Peyer's patch (tissue), 4 donors: ENCODE data around the gene TGFB2. TPM values are rescaled to one million over a fixed set of nuclear protein-coding genes. Genes with fewer than 3 reads are reported as not detected.
"Not testable (repeated sequence)": the region's sequence is repeated elsewhere in the genome, so short reads cannot be mapped to it uniquely, and the experiment has no call there.

Experiments
- DNase-seq, 3 donors: peaks; one replicate each; pipeline ENCODE4 v3.0.0-alpha.2; 2017 to 2019
- H3K27ac ChIP-seq, 4 donors: fragments of 200-600 bp; sonication (generic); one replicate each; pipeline ENCODE4 v1.5.1; 2016 to 2019
- H3K27me3 ChIP-seq, 2 donors: fragments of 200-600 bp; sonication (generic); one replicate each; pipeline ENCODE4 v1.5.1; 2019
- H3K36me3 ChIP-seq, 3 donors: fragments of 200-600 bp; sonication (generic); one replicate each; pipeline ENCODE4 v1.5.1; 2016 to 2019
- H3K4me1 ChIP-seq, 4 donors: fragments of 200-600 bp; sonication (generic); one replicate each; pipeline ENCODE4 v1.5.1; 2016 to 2019
- H3K4me3 ChIP-seq, 4 donors: fragments of 200-600 bp; sonication (generic); 1 replicate in 3 of 4; 2 replicates in 1 of 4; pipeline ENCODE4 v1.5.1; 2016 to 2019; ENCODE audit warnings: mild to moderate bottlenecking in 1 of 4
- H3K9me3 ChIP-seq, 4 donors: fragments of 200-600 bp; sonication (generic); one replicate each; pipeline ENCODE4 v1.5.1; 2016 to 2019; ENCODE audit warnings: mild to moderate bottlenecking in 1 of 4
- CTCF ChIP-seq, 6 experiments: fragments of 450-650 bp in 4 of 6; fragments of 200-600 bp in 2 of 6; sonication (generic) in 1 of 6; IDR thresholded peaks; one replicate each; pipeline ENCODE4 v1.5.1; 2017 to 2019; ENCODE audit warnings: antibody characterized with exemption in 6 of 6, mild to moderate bottlenecking in 3 of 6, moderate library complexity in 1 of 6
- POLR2A ChIP-seq, 2 donors: fragments of 450-650 bp; IDR thresholded peaks; one replicate each; pipeline ENCODE4 v1.5.1; 2017; ENCODE audit warnings: antibody characterized with exemption in 2 of 2, mild to moderate bottlenecking in 2 of 2, moderate library complexity in 2 of 2
- total RNA-seq, 4 donors: library from RNA; depleted of rRNA; stranded (reverse); fragments of >200 nt; gene quantifications; one replicate each; pipeline ENCODE4 v1.1.0, GENCODE V29; 2016

Gene TGFB2
- total RNA-seq, 4 donors from 2014 or later = 0.28 to 1.7 (median 0.54) TPM; not detected in 1

DNA sequence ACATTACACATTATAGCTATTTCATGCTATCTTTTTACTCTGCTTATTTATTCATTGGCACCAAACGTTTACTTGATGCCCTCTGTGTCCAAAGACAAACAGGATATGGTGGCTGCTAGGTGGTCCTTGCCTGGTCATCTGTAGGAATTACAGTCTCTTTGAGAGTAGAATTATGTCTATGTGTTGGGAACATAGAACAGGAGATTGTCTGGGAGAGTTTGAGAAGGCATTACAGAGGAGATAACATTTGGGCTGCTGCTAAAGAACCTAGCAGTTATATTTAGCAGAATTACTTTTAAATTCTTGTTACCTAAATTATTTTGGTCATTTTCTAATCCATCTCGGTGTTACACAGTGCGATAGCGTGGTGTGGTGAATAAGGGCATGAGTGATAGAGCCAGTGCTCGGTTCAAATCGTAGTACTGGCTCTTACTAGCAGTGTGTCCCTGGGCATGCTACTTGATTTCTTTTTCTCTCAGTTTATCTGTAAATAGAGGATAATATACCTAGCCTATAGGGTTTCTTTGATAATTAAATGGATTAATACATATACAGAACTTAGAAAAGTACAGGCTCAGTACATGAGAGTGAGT lies 39.6 kb upstream of the TGFB2 start:
- TF ChIP-seq CTCF (IDR thresholded peaks at IDR 0.05) (no peak), POLR2A (IDR thresholded peaks at IDR 0.05) (no peak)
- no peaks in the 10 kb centered on the region for H3K36me3 ChIP-seq
- no peaks in the 10 kb centered on the region for H3K4me1 ChIP-seq

DNA sequence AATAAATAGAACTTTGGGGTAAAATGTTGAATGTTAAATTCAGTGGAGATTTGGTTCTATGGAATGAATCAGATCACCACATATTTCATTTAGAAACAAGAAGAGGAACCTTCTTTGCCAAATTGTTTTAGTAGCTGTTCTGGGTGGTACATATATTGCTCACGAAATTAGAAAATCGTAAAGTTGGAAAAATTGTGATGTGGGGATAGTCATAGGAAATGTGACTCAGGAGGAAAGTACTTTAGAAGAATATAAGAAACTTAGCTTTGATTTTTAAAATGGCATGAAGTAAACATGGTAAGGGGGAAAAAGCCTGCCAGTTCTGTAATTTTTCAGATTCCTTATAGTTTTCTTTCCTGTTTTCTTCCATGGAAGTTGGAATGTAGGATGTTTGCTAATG lies 32.6 kb upstream of the TGFB2 start:
- no peaks in the 10 kb centered on the region for H3K9me3 ChIP-seq
- H3K36me3 ChIP-seq = no peaks in the 10 kb centered on the region
- TF ChIP-seq CTCF (IDR thresholded peaks at IDR 0.05) (no peak), POLR2A (IDR thresholded peaks at IDR 0.05) (no peak)
- H3K27me3 ChIP-seq = no peaks in the 10 kb centered on the region
- no peak overlapping the region for H3K4me3 ChIP-seq
- no peaks in the 10 kb centered on the region for H3K4me1 ChIP-seq
- H3K27ac ChIP-seq = no peak overlapping the region
- no peak for DNase-seq

More for the DNA sequence above, 39.6 kb upstream of the TGFB2 start:
- Histone ChIP-seq H3K9me3 (no peaks in the 10 kb centered on the region), H3K27ac (no peak overlapping the region), H3K4me3 (no peak overlapping the region), H3K27me3 (no peaks in the 10 kb centered on the region)
- DNase-seq = no peak

DNA sequence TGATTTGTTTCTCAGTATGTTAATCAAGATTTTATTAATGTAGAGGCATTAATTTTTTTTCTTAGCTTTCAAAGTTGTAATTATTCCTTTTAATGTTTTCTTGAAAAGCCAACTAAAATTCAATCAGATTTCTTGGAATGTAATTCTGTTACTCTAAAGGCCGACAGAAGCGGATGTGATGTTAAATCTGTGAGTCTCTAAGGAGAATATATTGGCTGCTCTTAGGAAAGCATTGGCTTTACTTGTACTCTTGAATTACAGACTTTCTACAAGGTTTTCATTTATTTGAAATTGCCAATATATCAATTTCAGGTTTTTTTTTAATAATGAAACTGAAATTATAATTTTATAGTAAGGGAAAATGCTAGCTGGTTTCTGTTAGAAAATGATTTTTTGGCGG lies 30.8 kb upstream of the TGFB2 start:
- TF ChIP-seq CTCF (IDR thresholded peaks at IDR 0.05) = no peak
- Histone ChIP-seq H3K27ac (no peak overlapping the region), H3K4me3 (no peak overlapping the region), H3K36me3 (no peaks in the 10 kb centered on the region), H3K27me3 (no peaks in the 10 kb centered on the region), H3K9me3 (no peaks in the 10 kb centered on the region), H3K4me1 (no peaks in the 10 kb centered on the region)
- no peak for DNase-seq

DNA sequence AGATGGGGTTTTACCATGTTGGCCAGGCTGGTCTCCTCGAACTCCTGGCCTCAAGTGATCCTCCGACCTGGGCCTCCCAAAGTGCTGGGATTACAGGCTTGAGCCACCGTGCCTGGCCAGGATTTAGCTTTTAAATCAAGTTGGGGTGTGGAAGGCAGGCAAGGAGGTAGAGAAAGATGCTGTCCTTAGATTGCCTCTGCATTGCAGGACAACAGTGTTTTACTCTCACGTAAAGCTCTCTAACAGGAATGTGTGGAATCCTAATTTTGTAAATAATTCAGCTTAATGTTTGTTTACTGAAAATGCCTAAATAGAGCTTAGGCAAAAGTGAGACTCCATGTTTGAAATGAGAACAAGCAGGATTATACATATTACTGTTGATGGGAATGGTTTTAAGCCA lies 29.5 kb upstream of the TGFB2 start:
- Histone ChIP-seq H3K27me3 (no peaks in the 10 kb centered on the region), H3K36me3 (no peaks in the 10 kb centered on the region), H3K4me3 (no peak overlapping the region), H3K27ac (no peak overlapping the region), H3K4me1 (no peaks in the 10 kb centered on the region), H3K9me3 (no peaks in the 10 kb centered on the region)
- TF ChIP-seq CTCF (IDR thresholded peaks at IDR 0.05) (no peak), POLR2A (IDR thresholded peaks at IDR 0.05) (no peak)
- DNase-seq = no peak

DNA sequence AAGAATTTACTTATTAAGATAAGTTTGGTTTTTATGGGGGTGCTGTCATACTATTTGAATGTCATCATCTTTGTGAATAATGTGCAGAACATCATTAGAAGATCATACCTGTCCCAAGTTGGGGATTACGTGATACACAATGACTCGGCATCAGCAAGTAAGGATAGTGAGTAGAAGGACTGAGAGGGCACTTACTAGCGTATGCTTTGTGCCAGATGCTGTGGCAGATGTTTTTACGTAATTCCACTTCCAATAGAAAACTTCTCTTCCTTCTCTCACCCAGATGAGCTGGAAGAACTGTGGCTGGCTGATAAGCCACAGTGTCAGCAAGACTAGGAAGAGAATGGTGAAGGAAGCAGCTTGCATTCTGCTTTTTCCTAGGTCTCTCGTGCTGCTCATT lies 28.1 kb upstream of the TGFB2 start:
- H3K4me3 ChIP-seq = no peak overlapping the region
- H3K9me3 ChIP-seq = no peaks in the 10 kb centered on the region
- H3K4me1 ChIP-seq = no peaks in the 10 kb centered on the region
- DNase-seq = no peak
- TF ChIP-seq POLR2A (IDR thresholded peaks at IDR 0.05) (no peak), CTCF (IDR thresholded peaks at IDR 0.05) (no peak)
- H3K27ac ChIP-seq = no peak overlapping the region
- no peaks in the 10 kb centered on the region for H3K36me3 ChIP-seq
- no peaks in the 10 kb centered on the region for H3K27me3 ChIP-seq

DNA sequence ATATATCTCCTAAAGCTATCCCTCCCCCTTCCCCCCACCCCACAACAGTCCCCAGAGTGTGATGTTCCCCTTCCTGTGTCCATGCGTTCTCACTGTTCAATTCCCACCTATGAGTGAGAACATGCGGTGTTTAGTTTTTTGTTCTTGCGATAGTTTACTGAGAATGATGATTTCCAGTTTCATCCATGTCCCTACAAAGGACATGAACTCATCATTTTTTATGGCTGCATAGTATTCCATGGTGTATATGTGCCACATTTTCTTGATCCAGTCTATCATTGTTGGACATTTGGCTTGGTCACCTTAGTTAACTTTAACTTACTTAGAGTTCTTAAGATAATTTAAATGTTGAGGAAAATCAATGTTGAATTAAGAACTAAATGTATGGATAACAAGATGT lies 25.0 kb upstream of the TGFB2 start:
- not testable (repeated sequence) for H3K4me3 ChIP-seq, H3K27me3 ChIP-seq, H3K27ac ChIP-seq, H3K4me1 ChIP-seq, H3K9me3 ChIP-seq, DNase-seq
- peaks cover 0 to 19% (median 0%) of the 10 kb centered on the region in 3 donors for H3K36me3 ChIP-seq
